GM03348 (cell line): Measurements from ENCODE around the gene SDCCAG8.
A peak's percentile ranks its signal among the peaks of the same experiment; 100 is the strongest.

Source experiments
- DNase-seq: peaks from one replicate; pipeline ENCODE4 v3.0.0; 2012; ENCODE audit warnings: low spot score

SDCCAG8 gene

GRCh38 chr1:243390162-243390791 is 134.4 kb downstream of the SDCCAG8 start:
- DNase-seq = no peak

GRCh38 chr1:243391355-243391754 is 135.5 kb downstream of the SDCCAG8 start:
- no peak for DNase-seq

GRCh38 chr1:243393096-243393495 is 137.3 kb downstream of the SDCCAG8 start:
- no peak for DNase-seq

GRCh38 chr1:243394066-243394465 is 138.2 kb downstream of the SDCCAG8 start:
- no peak for DNase-seq

DNA sequence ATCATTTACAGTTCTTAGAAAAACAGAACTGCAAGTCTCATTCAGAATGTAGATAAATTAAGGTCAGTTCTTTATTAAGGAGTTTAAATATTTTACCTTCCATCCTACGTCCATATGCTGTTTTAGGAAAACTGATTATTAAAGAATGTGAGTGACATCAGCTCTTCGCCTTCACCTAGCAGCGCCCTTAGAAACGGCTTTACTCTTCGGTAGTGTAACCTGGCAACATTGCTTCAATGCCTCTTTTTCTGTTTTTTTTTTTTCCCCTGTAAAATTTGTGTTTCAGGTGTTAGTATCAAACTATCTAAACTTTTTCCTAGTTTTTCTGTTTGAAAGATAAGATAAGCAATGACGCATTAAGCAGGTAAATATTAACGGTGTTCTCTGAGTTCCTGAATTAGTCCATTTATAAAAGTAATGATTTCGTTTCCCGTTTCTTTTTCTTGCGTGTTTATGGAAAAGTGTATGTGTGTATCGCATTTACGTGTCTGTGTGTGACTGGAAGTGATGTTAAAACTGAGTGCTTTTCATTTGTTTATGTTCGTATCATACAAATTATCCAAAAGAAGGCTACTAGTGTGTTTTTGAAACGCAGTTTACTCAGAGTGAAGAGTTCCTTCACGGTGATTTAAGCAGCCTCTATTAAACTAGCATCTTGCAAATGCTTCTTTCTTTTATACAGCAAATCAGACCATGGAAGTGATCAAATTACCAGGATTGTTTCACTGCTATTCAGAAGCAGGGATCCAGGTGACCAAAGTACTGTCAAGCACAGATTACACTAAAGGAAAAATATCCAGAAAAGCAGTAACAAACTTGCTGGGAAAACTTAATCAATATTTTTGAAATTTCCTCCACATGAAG is 139.0 kb downstream of the SDCCAG8 start:
- DNase-seq = no peak

DNA sequence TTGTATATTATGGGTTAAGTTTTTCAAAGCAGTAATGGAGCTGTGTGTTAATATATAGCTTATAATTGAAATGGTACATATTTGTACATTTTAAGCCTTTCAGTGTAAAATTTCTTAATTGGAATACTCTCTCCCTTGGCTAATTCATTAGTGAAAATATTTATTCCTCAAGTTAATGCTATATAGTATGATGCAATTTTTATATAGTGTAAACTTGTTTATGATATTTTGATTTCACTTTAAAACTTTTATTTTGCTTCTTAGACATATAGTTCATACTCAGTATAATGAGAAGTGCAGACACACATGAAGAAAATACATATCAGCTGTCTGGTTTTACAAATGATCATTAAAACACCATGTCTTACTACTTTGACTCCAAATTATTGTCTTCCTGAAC is 140.6 kb downstream of the SDCCAG8 start:
- no peak for DNase-seq

- no peak for DNase-seq
Measured at GRCh38 chr1:243396876-243397275, 141.0 kb downstream of the SDCCAG8 start.

- no peak for DNase-seq
Measured at GRCh38 chr1:243397613-243398321, 141.9 kb downstream of the SDCCAG8 start.

- no peak for DNase-seq
Measured at GRCh38 chr1:243399561-243400155, 143.8 kb downstream of the SDCCAG8 start.

DNA sequence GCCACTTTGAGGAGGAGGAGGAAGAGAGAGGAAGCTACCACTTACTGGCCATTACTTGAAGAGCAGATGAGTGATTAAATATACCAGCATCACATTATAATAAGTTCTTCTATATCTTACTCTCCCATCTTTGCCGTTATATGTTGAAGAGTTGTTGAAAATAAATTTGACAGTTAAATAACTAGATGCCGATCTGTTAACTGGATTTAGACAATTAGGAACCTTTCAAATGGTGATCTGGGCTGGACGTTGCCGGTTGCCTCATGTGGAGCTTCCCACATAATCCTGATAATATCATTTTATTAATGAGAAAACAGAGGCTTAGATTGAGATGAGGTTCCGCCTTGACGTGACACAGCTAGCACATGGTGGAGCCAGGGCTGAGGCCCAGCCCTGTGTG is 147.0 kb downstream of the SDCCAG8 start:
- DNase-seq = no peak

DNA sequence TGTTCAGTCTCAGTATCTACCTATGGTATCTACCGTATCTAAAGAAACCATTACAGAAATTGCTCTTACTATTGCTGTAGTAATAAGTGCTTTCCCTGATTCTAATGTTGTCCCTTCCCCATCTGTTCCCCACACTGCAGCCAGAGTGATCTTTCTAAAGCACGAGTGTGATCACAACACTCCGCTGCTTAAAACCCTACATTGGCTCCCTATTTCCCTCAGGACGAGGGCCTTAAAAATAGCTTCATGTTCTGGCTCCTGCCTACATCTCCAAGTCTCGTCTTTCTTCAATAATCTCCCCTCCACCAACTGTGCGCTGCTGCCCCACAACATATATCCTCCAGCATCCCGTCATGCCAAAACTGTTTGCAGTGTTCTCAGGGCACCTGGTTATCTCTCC is 150.6 kb downstream of the SDCCAG8 start:
- no peak for DNase-seq

DNA sequence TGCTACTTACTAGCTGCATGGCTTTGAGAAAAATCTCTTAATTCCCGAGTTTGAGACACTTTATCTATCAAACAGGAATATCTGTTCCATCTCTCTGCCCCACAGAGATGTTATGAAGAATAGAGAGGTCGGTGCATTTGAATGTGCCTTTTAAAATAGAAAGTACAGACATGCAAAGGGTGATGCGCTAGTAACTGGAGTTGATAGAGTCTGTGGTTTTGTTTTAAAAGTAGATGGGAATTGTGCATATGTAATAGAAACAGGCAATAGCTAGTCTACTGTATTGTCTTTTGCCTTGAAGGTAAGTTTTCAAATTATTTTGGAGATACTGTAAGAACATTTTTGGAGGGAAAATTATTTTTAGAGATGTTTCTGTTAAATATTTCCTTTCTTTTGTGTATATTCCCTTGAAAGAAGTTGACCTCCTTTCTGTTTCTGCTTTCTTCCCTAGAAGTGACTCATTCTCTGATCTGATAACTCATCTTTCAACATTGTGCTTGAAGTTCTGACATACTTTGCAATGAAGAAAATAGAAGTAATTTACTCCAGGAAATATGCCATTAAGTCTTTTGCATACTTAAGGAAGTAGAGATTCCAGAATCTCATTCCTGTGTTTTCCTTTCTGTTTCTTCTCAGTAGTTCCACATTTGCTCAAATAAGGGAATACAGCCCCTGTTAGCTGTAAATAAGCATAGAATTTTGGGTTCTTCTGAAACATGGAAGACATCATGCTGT is 151.6 kb downstream of the SDCCAG8 start:
- peak; percentile 29 for DNase-seq

DNA sequence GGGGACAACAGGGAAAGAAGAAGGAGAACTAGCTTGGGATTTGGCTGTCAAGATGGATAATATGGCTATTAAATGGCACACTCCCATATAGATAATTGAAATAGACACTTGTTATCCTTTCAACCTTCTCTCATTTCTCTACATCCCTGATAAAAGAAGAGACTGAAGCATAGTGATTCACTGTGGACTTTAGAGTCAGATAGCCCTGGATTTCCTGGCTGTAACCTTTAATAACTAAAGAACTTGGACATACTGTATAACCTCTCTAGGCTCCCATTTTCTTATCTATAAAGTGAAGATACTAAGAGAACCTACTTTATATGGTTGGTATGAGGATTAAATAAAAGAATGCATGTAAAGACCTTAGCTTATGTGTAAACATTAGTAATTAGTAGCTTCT is 152.6 kb downstream of the SDCCAG8 start:
- DNase-seq = no peak

DNA sequence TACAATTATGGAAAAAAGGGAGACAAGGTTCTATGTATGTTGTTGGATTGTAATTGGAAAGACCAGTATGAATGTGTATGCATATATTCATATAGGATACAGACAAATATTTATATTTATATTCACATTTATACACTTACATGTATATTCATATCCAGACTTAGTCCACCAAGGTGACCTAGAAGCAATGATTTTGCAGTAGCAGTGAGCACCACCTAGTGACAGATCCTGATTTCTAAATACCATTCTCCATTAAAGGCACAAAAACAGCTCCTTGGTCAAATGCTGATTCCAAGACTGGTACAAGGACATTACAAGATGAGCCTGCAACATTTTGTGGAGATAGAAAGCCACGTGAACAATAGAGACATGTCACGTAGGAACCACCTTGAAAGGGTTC is 153.4 kb downstream of the SDCCAG8 start:
- no peak for DNase-seq

- no peak for DNase-seq
Measured at GRCh38 chr1:243411472-243411871, 155.6 kb downstream of the SDCCAG8 start.

GRCh38 chr1:243413431-243414151 is 157.8 kb downstream of the SDCCAG8 start:
- DNase-seq = no peak

DNA sequence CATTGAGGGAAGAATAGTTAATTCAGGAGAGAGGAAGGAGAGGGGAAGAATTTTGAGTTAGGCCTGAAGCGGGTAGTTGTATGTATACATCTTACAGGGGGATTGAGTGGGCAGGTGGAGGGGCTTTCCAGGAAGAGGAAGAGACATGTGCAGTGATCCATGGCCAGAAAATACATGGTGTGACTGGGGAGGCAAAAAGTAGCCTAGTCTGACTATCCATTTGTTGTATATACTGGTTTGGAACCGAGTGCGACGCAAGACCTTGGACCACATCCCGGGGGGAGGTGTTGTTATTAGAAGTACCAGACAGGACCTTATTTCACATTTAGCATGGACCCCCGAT is 158.3 kb downstream of the SDCCAG8 start:
- no peak for DNase-seq

DNA sequence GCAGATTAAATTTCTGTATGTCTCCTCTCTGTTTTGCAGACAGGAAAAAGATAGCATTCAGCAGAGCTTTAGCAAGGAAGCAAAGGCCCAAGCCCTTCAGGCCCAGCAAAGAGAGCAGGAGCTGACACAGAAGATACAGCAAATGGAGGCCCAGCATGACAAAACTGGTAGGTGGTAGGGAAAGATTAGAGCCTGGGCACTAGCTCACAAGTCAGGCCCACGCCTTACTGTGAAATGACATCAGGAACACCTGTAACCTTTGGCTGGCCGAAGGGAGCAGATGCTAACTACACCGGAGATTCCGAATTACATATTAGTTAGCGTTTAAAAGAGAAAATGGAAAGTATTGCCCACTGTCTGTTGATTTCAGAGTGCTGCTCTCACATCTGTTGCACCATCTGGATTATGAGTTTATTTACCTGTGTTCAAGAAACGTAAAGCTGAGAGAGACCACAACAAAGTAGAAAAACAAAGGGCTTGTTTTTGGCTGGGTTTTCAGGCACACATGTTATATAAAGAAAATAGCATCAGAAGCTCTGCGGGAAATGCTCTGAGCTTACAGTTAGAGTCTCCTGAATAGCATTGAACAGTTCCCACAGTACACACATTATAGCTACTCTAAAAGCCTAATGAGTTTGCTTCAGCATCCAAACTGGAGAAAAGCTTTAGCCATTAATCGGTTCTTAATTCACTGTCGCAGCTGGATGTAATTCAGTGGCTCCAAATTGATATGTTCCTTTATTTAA is 160.0 kb downstream of the SDCCAG8 start:
- DNase-seq = no peak

DNA sequence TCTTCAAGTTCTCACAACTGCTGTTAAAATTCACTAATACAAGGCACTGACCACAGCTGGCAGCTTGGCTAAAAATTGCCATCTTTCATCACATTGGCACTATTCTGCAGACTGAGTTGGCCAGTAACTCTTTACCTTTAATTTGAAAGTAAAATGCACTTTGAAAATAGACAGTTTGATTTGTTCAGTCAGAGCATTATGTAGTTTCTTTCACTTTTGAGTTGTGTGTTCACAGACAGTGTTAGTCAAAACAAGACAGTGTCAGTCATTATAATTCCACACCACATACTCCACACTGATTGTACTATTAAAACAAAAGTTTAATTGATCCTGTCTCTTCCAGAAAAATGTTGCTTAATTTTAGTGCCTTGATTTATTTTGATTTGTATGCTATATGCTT is 160.7 kb downstream of the SDCCAG8 start:
- no peak for DNase-seq
